Heart left ventricle (tissue), 16 donors: ENCODE data around the gene TLE1. TPM values are rescaled to one million over a fixed set of nuclear protein-coding genes. Genes with fewer than 3 reads are reported as not detected.
"Not testable (repeated sequence)": the region's sequence is repeated elsewhere in the genome, so short reads cannot be mapped to it uniquely, and the experiment has no call there.

Experiments
- ATAC-seq, 4 donors: fragments of 200-7000 bp; cut with Tn5 transposase; one replicate each; pipeline ENCODE4 v1.9.1; 2020 to 2022; ENCODE audit warnings: moderate library complexity in 4 of 4, mild to moderate bottlenecking in 3 of 4, moderate number of reproducible peaks in 1 of 4
- DNase-seq, 5 donors: peaks; one replicate each; pipeline ENCODE4 v3.0.0-alpha.2; 2020
- H3K27ac ChIP-seq, 12 donors: fragments of 200-600 bp; sonication (generic) in 4 of 12; one replicate each; pipeline versions ENCODE4 v1.5.0 to v1.8.0; 2016 to 2022; ENCODE audit warnings: mild to moderate bottlenecking in 2 of 12
- H3K27me3 ChIP-seq, 9 donors: fragments of 200-600 bp; sonication (generic) in 2 of 9; one replicate each; pipeline versions ENCODE4 v1.5.1 to v1.8.0; 2016 to 2022; ENCODE audit warnings: mild to moderate bottlenecking in 3 of 9
- H3K36me3 ChIP-seq, 9 donors: fragments of 200-600 bp; sonication (generic) in 2 of 9; one replicate each; pipeline versions ENCODE4 v1.5.0 to v1.8.0; 2018 to 2022; ENCODE audit warnings: mild to moderate bottlenecking in 2 of 9
- H3K4me1 ChIP-seq, 12 donors: fragments of 200-600 bp; sonication (generic) in 4 of 12; one replicate each; pipeline versions ENCODE4 v1.5.0 to v1.8.0; 2016 to 2022; ENCODE audit warnings: mild to moderate bottlenecking in 3 of 12
- H3K4me3 ChIP-seq, 12 donors: fragments of 200-600 bp; sonication (generic) in 4 of 12; one replicate each; pipeline versions ENCODE4 v1.5.0 to v1.8.0; 2017 to 2022; ENCODE audit warnings: mild to moderate bottlenecking in 9 of 12, moderate library complexity in 4 of 12
- H3K9me3 ChIP-seq, 12 donors: fragments of 200-600 bp; sonication (generic) in 4 of 12; one replicate each; pipeline versions ENCODE4 v1.5.0 to v1.8.0; 2016 to 2022; ENCODE audit warnings: mild to moderate bottlenecking in 1 of 12
- CTCF ChIP-seq, 12 donors: fragments of 200-600 bp; sonication (generic) in 4 of 12; IDR thresholded peaks; one replicate each; pipeline versions ENCODE4 v1.5.0 to v1.8.0; 2018 to 2022; ENCODE audit warnings: antibody characterized with exemption in 12 of 12, mild to moderate bottlenecking in 5 of 12
- POLR2A ChIP-seq, 2 donors: fragments of 450-650 bp; IDR thresholded peaks; one replicate each; pipeline ENCODE4 v1.6.1; 2017; ENCODE audit warnings: antibody characterized with exemption in 2 of 2, mild to moderate bottlenecking in 2 of 2, moderate library complexity in 2 of 2
- WGBS, 4 donors: extraction: QIAGEN DNeasy Blood & Tissue Kit in 2 of 4; methylation state at CpG; one replicate each; pipeline versions ENCODE4 v1.1.5 to v1.1.7; 2013 to 2018; 5-methylcytosine and 5-hydroxymethylcytosine counted together
- intact Hi-C, 10 donors: fragments of 100-400 bp; cut with DNase I; formaldehyde crosslinking; loops; one replicate each; pipeline versions ENCODE4 v1.11.1 to v1.14.2; 2022
- polyA plus RNA-seq, 2 donors: library from polyadenylated mRNA; stranded (reverse); fragments of 200-250 nt; gene quantifications; one replicate each; pipeline ENCODE4 v1.2.3, GENCODE V29; 2013
- total RNA-seq, 9 donors: library from RNA; depleted of rRNA in 2 of 9; stranded (reverse); fragments of >200 nt in 2 of 9; fragmentation: NEBNext Ultra II Directional in 3 of 9; extraction: Animal tissue kit (Norgen Biotek cat#: 25700) in 3 of 9; gene quantifications; one replicate each; pipeline versions ENCODE4 v1.1.0 to v1.2.4, GENCODE V29; 2016 to 2023
- donor health status: ischemic (EF 13 %, LVEDD 7.1; RV severe dilation, severe dysfunction).
- donor health status: healthy with polysubstance abuse.
- donor health status: DM: no; HTN: yes; CAD: no.
- donor health status: DM: no; HTN: no; CAD: no.
- donor health status: ischemic (EF 25% LVEDD 6.9; RV normal size, moderate dysfunction).
- donor health status: ischemic (EF 25% LVEDD 5.7; RV mildly dilated, moderate dysfunction).
- donor health status: healthy.
- donor health status: DM: yes; HTN: yes; CAD: no.
- donor health status: ischemic (EF 35%, LVEDD 5.7; RV mildly dilated, moderate dysfunction).
- donor health status: nonischemic (EF 11% LVEDD 7.7; RV severe dilation, severe dysfunction).
- donor health status: DM: yes; HTN: yes; CAD: no.
- donor health status: PGD.
- donor health status: ischemic (EF 29% LVEDD 5.4; RV normal size, mild dysfunction).
- donor health status: nonischemic (EF 23%, LVEDD 6.1; RV moderate dilation, normal function).

The TLE1 gene
- total and polyA plus RNA-seq, 11 donors: 6.2 to 25.4 (median 9.8) TPM

- ATAC-seq (peak in 2 of 4 donors; percentile 20 to 28), DNase-seq (no peak)
- H3K27me3 ChIP-seq: no peaks in the 10 kb centered on the region
- no peak for TF ChIP-seq POLR2A (IDR thresholded peaks at IDR 0.05)
- TF ChIP-seq CTCF (IDR thresholded peaks at IDR 0.05): no peak
- no peak overlapping the region for H3K4me3 ChIP-seq
- H3K9me3 ChIP-seq: no peaks in the 10 kb centered on the region
- H3K27ac ChIP-seq: peak overlapping the region in 3 of 12 donors; percentile 35 to 69 (median 55)
- H3K36me3 ChIP-seq: peaks cover 0 to 5% (median 0%) of the 10 kb centered on the region in 9 donors
- H3K4me1 ChIP-seq: peaks cover 0 to 67% (median 24%) of the 10 kb centered on the region in 12 donors
- intact Hi-C loops: loop anchor here in 3 of 10 donors (5.0 kb wide), 1 partner anchor 90 kb away; the partner anchor contains the start of gene TLE1 (in 3 of the 3)
- WGBS, 4 donors: 37 to 59% (median 44%) methylated on average over 13 of the region's 13 CpGs
These were observed 92.5 kb downstream of the TLE1 start for GRCh38 chr9:81596679-81597418.

GRCh38 chr9:81595887-81596543, 93.3 kb downstream of the TLE1 start:
- peaks cover 0 to 9% (median 3%) of the 10 kb centered on the region in 9 donors for H3K36me3 ChIP-seq
- WGBS, 4 donors: 43 to 64% (median 55%) methylated on average over 10 of the region's 10 CpGs
- ATAC-seq: peak in 1 of 4 donors; percentile 47
- H3K4me1 ChIP-seq: peaks cover 0 to 59% (median 22%) of the 10 kb centered on the region in 12 donors
- H3K4me3 ChIP-seq: no peak overlapping the region
- no peak overlapping the region for H3K27ac ChIP-seq
- no peak for DNase-seq
- no peak for TF ChIP-seq CTCF (IDR thresholded peaks at IDR 0.05)
- no peak for TF ChIP-seq POLR2A (IDR thresholded peaks at IDR 0.05)
- no peaks in the 10 kb centered on the region for H3K27me3 ChIP-seq
- intact Hi-C loops: loop anchor here in 3 of 10 donors (5.0 kb wide), 1 partner anchor 91 kb away; the partner anchor contains the start of gene TLE1 (in 3 of the 3)
- no peaks in the 10 kb centered on the region for H3K9me3 ChIP-seq

- Histone ChIP-seq H3K36me3 (peaks cover 0 to 16% (median 6%) of the 10 kb centered on the region in 9 donors), H3K4me1 (peaks cover 0 to 53% (median 23%) of the 10 kb centered on the region in 12 donors)
- H3K27me3 ChIP-seq, DNase-seq, H3K27ac ChIP-seq, H3K4me3 ChIP-seq, H3K9me3 ChIP-seq, ATAC-seq: not testable (repeated sequence)
- 85 to 94% (median 88%) methylated on average over 10 of the region's 10 CpGs for WGBS, 4 donors
- intact Hi-C loops: loop anchor here in 3 of 10 donors (5.0 kb wide), 1 partner anchor 92 kb away; the partner anchor contains the start of gene TLE1 (in 3 of the 3)
These were observed 94.1 kb downstream of the TLE1 start for GRCh38 chr9:81595293-81595692.

GRCh38 chr9:81594415-81594814, 94.9 kb downstream of the TLE1 start:
- Histone ChIP-seq H3K36me3 (peaks cover 0 to 25% (median 14%) of the 10 kb centered on the region in 9 donors), H3K4me3 (no peak overlapping the region), H3K4me1 (peaks cover 0 to 51% (median 26%) of the 10 kb centered on the region in 12 donors), H3K27me3 (no peaks in the 10 kb centered on the region), H3K9me3 (no peaks in the 10 kb centered on the region), H3K27ac (peak overlapping the region in 1 of 12 donors; percentile 38)
- WGBS, 4 donors: 90 to 93% (median 92%) methylated on average over 5 of the region's 5 CpGs
- TF ChIP-seq POLR2A (IDR thresholded peaks at IDR 0.05) (no peak), CTCF (IDR thresholded peaks at IDR 0.05) (no peak)
- DNase-seq (no peak), ATAC-seq (no peak)
- intact Hi-C loops: loop anchor here in 1 of 10 donors (5.0 kb wide), 1 partner anchor 93 kb away; the partner anchor contains the start of gene TLE1
